Choroid plexus epithelial cell (primary cell): Measurements from ENCODE around the gene CBX8.

Source experiments
- DNase-seq: peaks from one replicate; pipeline ENCODE4 v3.0.0-alpha.2; 2010; ENCODE audit warnings: low read depth
- H3K4me3 ChIP-seq: 2 replicates; pipeline ENCODE4 v1.5.1; 2011; ENCODE audit warnings: low read depth, mild to moderate bottlenecking, control low read depth, low read length, moderate library complexity
- CTCF ChIP-seq: conservative IDR thresholded peaks from 2 replicates; pipeline ENCODE4 v1.5.1; 2011; ENCODE audit warnings: low read depth, mild to moderate bottlenecking, control low read depth, inconsistent platforms, low read length, moderate library complexity

Gene CBX8

GRCh38 chr17:79842136-79842655, 45.3 kb upstream of the CBX8 start:
- no peak for DNase-seq
- H3K4me3 ChIP-seq = no peak overlapping the region
- TF ChIP-seq CTCF = no peak

GRCh38 chr17:79841369-79842135, 44.7 kb upstream of the CBX8 start:
- TF ChIP-seq CTCF = no peak
- no peak overlapping the region for H3K4me3 ChIP-seq
- DNase-seq = no peak

- no peak for TF ChIP-seq CTCF
- DNase-seq = peak; percentile 44
- H3K4me3 ChIP-seq = no peak overlapping the region
These were observed 44.1 kb upstream of the CBX8 start for GRCh38 chr17:79840989-79841286.

GRCh38 chr17:79840269-79840988, 43.6 kb upstream of the CBX8 start:
- peak; percentile 21 for TF ChIP-seq CTCF
- DNase-seq = peak; percentile 55
- no peak overlapping the region for H3K4me3 ChIP-seq

GRCh38 chr17:79839356-79840268, 42.7 kb upstream of the CBX8 start, which contains the start of gene CBX4:
Gene CBX4 (minus strand): TSS chr17:79839440. CDS start chr17:79839251, 189 bp downstream.
- TF ChIP-seq CTCF = peak; percentile 40
- H3K4me3 ChIP-seq = peak within 1 kb of the TSS; percentile 78
- DNase-seq = peak; percentile 93

GRCh38 chr17:79838522-79839274, 41.8 kb upstream of the CBX8 start:
- H3K4me3 ChIP-seq = peak overlapping the region; percentile 78
- DNase-seq = peak; percentile 69
- peak; percentile 38 for TF ChIP-seq CTCF
